GM19239 (cell line): ENCODE measurements around the gene PITHD1.
"Not testable (repeated sequence)": the region's sequence is repeated elsewhere in the genome, so short reads cannot be mapped to it uniquely, and the experiment has no call there.

ENCODE experiments used
- DNase-seq: peaks from one replicate; pipeline ENCODE4 v3.0.0; 2011; ENCODE audit warnings: low spot score; ENCODE audit not compliant: insufficient read length
- FAIRE-seq: peaks from 2 replicates; lab custom pipeline; 2011; peaks lifted over from hg19 to GRCh38; lab: Jason Lieb, UNC

The PITHD1 gene

GRCh38 chr1:23796466-23797271 is 18.5 kb downstream of the PITHD1 start:
- DNase-seq (no peak), FAIRE-seq (no peak)

GRCh38 chr1:23797478-23798448 is 19.5 kb downstream of the PITHD1 start:
- DNase-seq (no peak), FAIRE-seq (no peak)

- FAIRE-seq: no peak
- DNase-seq: no peak
These were observed 20.5 kb downstream of the PITHD1 start for GRCh38 chr1:23798662-23799142.

- FAIRE-seq (peak; percentile 78), DNase-seq (no peak)
These were observed 21.0 kb downstream of the PITHD1 start for GRCh38 chr1:23799255-23799569.

GRCh38 chr1:23799570-23800399 is 21.6 kb downstream of the PITHD1 start:
- no peak for FAIRE-seq
- DNase-seq: no peak

GRCh38 chr1:23800400-23801337 is 22.5 kb downstream of the PITHD1 start, which contains the start of gene GALE:
GALE (minus strand) TSS chr1:23800754; CDS start chr1:23799007, 1,747 bp downstream.
- peak; percentile 97 for FAIRE-seq
- peak; percentile 99 for DNase-seq

GRCh38 chr1:23801338-23801748 is 23.1 kb downstream of the PITHD1 start:
- DNase-seq: no peak
- no peak for FAIRE-seq

- FAIRE-seq (no peak), DNase-seq (no peak)
These were observed 23.7 kb downstream of the PITHD1 start for GRCh38 chr1:23801876-23802275.

GRCh38 chr1:23802809-23803342 is 24.7 kb downstream of the PITHD1 start:
- FAIRE-seq, DNase-seq: not testable (repeated sequence)

- no peak for DNase-seq
- no peak for FAIRE-seq
These were observed 25.5 kb downstream of the PITHD1 start for GRCh38 chr1:23803674-23804073.

- FAIRE-seq (no peak), DNase-seq (no peak)
These were observed 26.1 kb downstream of the PITHD1 start for GRCh38 chr1:23804183-23804835.

- FAIRE-seq: no peak
- no peak for DNase-seq
These were observed 26.8 kb downstream of the PITHD1 start for GRCh38 chr1:23805025-23805424.

GRCh38 chr1:23806280-23806679 is 28.1 kb downstream of the PITHD1 start:
- DNase-seq (no peak), FAIRE-seq (no peak)

GRCh38 chr1:23807453-23807852 is 29.2 kb downstream of the PITHD1 start:
- DNase-seq (no peak), FAIRE-seq (no peak)

GRCh38 chr1:23809751-23810171 is 31.5 kb downstream of the PITHD1 start:
- FAIRE-seq: peak; percentile 97
- DNase-seq: peak; percentile 63

- DNase-seq: peak; percentile 58
- FAIRE-seq: peak; percentile 87
These were observed 32.8 kb downstream of the PITHD1 start for GRCh38 chr1:23810818-23811540.

GRCh38 chr1:23814016-23814415 is 35.8 kb downstream of the PITHD1 start:
- DNase-seq: no peak
- FAIRE-seq: no peak
